ENCODE results near the gene CNTFR.

The CNTFR gene

GRCh38 chr9:34552606-34552981 lies 36.9 kb downstream of the CNTFR start:
- no peak for DNase-seq (ENCODE audit: low read depth)
- TF ChIP-seq CTCF (conservative IDR thresholded peaks at IDR 0.05; ENCODE audit: low read depth, low read length), result no peak

GRCh38 chr9:34551751-34552605 lies 37.5 kb downstream of the CNTFR start:
- DNase-seq (ENCODE audit: low read depth), result no peak
- no peak for TF ChIP-seq CTCF (conservative IDR thresholded peaks at IDR 0.05; ENCODE audit: low read depth, low read length)
- no peak overlapping the region for H3K4me3 ChIP-seq (ENCODE audit: low read length)

More at GRCh38 chr9:34552606-34552981, 36.9 kb downstream of the CNTFR start:
- H3K4me3 ChIP-seq (ENCODE audit: low read length), result no peak overlapping the region

GRCh38 chr9:34550681-34551270 lies 38.7 kb downstream of the CNTFR start:
- H3K4me3 ChIP-seq (ENCODE audit: low read length), result no peak overlapping the region
- DNase-seq (ENCODE audit: low read depth), result no peak
- no peak for TF ChIP-seq CTCF (conservative IDR thresholded peaks at IDR 0.05; ENCODE audit: low read depth, low read length)

GRCh38 chr9:34550016-34550680 lies 39.4 kb downstream of the CNTFR start:
- DNase-seq (ENCODE audit: low read depth), result no peak
- no peak for TF ChIP-seq CTCF (conservative IDR thresholded peaks at IDR 0.05; ENCODE audit: low read depth, low read length)
- H3K4me3 ChIP-seq (ENCODE audit: low read length), result no peak overlapping the region

GRCh38 chr9:34549407-34549732 lies 40.2 kb downstream of the CNTFR start:
- TF ChIP-seq CTCF (conservative IDR thresholded peaks at IDR 0.05; ENCODE audit: low read depth, low read length), result no peak
- no peak overlapping the region for H3K4me3 ChIP-seq (ENCODE audit: low read length)
- DNase-seq (ENCODE audit: low read depth), result no peak

- no peak for DNase-seq (ENCODE audit: low read depth)
- H3K4me3 ChIP-seq (ENCODE audit: low read length), result no peak overlapping the region
- peak; percentile 91 for TF ChIP-seq CTCF (conservative IDR thresholded peaks at IDR 0.05; ENCODE audit: low read depth, low read length)
Measured at GRCh38 chr9:34547960-34548611, 41.4 kb downstream of the CNTFR start.

All from retinal pigment epithelial cell (primary cell).